ENCODE results near the gene FERMT2.

DNA sequence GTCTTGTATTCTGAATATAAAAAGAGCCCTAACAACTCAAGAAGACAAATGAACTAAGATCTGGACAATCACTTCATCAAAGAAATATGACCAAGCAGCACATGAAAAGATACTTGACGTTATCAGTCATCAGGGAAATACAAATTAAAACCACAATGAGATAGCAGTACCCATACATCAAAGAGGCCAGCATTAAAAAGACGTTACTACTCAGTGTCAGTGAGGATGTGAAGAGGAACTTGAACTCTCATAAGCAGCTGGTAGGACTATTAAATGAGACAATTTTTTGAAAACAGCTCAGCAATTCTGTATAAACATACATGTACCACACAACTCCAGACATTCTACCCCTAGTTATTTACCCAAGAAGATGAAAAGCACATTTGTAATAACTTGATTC is 55.9 kb downstream of the FERMT2 start:
- TF ChIP-seq EZH2phosphoT487 (IDR thresholded peaks at IDR 0.05; ENCODE audit: borderline replicate concordance, low read length), result no peak
- TF ChIP-seq, protein P1, sequence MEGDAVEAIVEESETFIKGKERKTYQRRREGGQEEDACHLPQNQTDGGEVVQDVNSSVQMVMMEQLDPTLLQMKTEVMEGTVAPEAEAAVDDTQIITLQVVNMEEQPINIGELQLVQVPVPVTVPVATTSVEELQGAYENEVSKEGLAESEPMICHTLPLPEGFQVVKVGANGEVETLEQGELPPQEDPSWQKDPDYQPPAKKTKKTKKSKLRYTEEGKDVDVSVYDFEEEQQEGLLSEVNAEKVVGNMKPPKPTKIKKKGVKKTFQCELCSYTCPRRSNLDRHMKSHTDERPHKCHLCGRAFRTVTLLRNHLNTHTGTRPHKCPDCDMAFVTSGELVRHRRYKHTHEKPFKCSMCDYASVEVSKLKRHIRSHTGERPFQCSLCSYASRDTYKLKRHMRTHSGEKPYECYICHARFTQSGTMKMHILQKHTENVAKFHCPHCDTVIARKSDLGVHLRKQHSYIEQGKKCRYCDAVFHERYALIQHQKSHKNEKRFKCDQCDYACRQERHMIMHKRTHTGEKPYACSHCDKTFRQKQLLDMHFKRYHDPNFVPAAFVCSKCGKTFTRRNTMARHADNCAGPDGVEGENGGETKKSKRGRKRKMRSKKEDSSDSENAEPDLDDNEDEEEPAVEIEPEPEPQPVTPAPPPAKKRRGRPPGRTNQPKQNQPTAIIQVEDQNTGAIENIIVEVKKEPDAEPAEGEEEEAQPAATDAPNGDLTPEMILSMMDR (IDR thresholded peaks at IDR 0.05; ENCODE audit: low read depth, low read length, poor library complexity, severe bottlenecking), result no peak
